ENCODE data around the gene IZUMO2. TPM values are rescaled to one million over a fixed set of nuclear protein-coding genes. Genes with fewer than 3 reads are reported as not detected.

Gene IZUMO2
- total RNA-seq, 4 donors from 2014 or later, result not detected

DNA sequence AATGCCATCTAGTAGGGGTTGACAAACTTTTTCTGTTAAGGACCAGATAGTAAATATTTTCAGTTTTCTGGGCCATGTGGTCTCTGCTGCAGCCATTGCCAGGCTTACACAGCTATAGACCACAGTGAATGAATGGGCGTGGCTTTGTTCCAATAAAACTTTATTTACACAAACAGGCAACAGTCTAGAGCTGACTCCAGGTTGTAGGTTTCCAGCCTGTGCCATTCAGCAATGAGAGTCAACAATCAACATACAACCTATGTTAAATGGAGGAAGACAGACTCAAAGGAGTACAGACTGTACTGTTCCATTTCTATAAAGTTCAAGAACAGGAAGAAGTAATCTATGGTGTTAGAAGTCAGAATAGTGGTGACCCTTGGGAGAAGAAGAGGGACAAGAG lies 15.2 kb upstream of the IZUMO2 start:
- DNase-seq, result no peak
- Histone ChIP-seq H3K27me3 (peaks cover 0 to 40% (median 1%) of the 10 kb centered on the region in 4 donors), H3K4me1 (peaks cover 0 to 18% (median 0%) of the 10 kb centered on the region in 3 donors), H3K4me3 (no peak overlapping the region), H3K27ac (peak overlapping the region; percentile 62 to 86 (median 74)), H3K9me3 (no peaks in the 10 kb centered on the region), H3K36me3 (no peaks in the 10 kb centered on the region)
- TF ChIP-seq, protein P1, sequence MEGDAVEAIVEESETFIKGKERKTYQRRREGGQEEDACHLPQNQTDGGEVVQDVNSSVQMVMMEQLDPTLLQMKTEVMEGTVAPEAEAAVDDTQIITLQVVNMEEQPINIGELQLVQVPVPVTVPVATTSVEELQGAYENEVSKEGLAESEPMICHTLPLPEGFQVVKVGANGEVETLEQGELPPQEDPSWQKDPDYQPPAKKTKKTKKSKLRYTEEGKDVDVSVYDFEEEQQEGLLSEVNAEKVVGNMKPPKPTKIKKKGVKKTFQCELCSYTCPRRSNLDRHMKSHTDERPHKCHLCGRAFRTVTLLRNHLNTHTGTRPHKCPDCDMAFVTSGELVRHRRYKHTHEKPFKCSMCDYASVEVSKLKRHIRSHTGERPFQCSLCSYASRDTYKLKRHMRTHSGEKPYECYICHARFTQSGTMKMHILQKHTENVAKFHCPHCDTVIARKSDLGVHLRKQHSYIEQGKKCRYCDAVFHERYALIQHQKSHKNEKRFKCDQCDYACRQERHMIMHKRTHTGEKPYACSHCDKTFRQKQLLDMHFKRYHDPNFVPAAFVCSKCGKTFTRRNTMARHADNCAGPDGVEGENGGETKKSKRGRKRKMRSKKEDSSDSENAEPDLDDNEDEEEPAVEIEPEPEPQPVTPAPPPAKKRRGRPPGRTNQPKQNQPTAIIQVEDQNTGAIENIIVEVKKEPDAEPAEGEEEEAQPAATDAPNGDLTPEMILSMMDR (IDR thresholded peaks at IDR 0.05), result no peak
- TF ChIP-seq POLR2A (IDR thresholded peaks at IDR 0.05), result no peak
- 53 to 67% methylated on average over 1 of the region's 1 CpG for WGBS, 2 donors
- intact Hi-C loops (cut with DNase I), result no loop called here

DNA sequence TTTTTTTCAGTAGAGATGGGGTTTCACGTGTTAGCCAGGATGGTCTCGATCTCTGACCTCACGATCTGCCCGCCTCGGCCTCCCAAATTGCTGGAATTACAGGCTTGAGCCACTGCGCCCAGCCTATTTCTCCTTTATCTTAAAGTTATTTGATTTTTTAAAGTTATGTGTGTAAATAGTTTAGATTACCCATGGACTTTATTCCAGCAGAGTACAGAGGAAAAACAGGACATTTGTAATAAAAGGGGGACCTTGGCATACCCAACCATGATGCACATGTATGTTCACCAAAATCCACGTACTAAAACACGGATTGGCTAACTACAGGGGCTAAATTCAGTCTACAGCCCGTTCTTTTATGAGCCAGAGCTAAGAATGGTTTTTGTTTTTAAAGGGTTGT lies 13.7 kb upstream of the IZUMO2 start:
- no peaks in the 10 kb centered on the region for H3K9me3 ChIP-seq
- no peak overlapping the region for H3K4me3 ChIP-seq
- no peak overlapping the region for H3K27ac ChIP-seq
- no peaks in the 10 kb centered on the region for H3K36me3 ChIP-seq
- no peak for DNase-seq
- intact Hi-C loops (cut with DNase I), result no loop called here
- H3K27me3 ChIP-seq, result peaks cover 0 to 36% (median 1%) of the 10 kb centered on the region in 4 donors
- H3K4me1 ChIP-seq, result peaks cover 0 to 18% (median 0%) of the 10 kb centered on the region in 3 donors
- TF ChIP-seq POLR2A (IDR thresholded peaks at IDR 0.05), result no peak
- TF ChIP-seq, protein P1 (IDR thresholded peaks at IDR 0.05), result no peak
- WGBS, 2 donors, result 80 to 85% methylated on average over 9 of the region's 9 CpGs

DNA sequence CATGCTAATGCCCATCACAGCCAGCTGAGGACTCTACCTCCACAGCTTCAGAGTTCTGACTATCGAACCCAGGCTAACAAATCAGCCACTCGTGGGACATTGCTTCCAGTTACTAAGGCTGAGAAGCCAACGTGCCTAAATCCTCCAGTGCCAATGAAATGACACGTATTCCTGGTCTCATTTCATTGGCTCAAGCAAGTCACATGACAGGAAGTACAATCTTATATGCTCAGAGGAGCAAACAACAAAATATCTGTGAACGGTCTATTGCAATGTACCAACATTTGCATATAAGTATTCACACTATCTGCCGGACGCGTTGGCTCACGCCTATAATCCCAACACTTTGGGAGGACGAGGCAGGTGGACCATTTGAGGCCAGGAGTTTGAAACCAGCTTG lies 12.8 kb upstream of the IZUMO2 start:
- WGBS, 2 donors, result 68 to 76% methylated on average over 7 to 10 of the region's 10 CpGs
- Histone ChIP-seq H3K27ac (no peak overlapping the region), H3K27me3 (peaks cover 0 to 27% (median 1%) of the 10 kb centered on the region in 4 donors)

DNA sequence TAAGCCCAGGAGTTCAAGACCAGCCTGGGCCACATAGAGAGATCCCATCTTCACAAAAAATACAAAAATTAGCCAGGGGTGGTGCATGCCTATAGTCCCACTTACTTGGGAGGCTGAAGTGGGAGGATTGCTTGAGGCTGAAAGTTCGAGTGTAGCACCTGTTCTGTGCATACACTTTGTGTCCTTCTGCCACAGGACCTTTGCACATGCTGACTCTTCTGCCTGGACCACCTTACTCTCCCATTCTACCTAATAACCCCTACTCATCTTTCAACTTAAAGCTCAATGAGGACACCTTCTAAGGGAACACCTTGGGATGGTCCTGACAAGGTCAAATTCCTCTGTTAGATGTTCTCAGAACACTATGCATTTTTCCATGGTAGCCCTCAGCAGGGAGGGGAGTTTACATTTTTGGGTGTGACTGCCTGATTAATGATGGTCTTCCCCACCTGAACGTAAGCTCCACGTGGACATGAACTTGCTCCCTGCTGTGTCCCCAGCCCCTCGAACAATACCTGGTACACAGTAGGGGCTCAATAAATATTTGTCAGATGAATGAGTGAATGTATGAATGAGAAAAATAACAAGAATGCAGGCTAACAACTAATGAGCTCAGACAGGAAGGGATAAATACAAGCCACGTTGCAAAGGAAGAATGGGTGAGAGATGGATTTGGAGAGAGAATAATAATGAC lies 11.2 kb upstream of the IZUMO2 start:
- intact Hi-C loops (cut with DNase I), result no loop called here

More for the DNA sequence above, 12.8 kb upstream of the IZUMO2 start:
- Histone ChIP-seq H3K9me3 (no peaks in the 10 kb centered on the region), H3K4me1 (peaks cover 0 to 13% (median 0%) of the 10 kb centered on the region in 3 donors), H3K4me3 (no peak overlapping the region), H3K36me3 (no peaks in the 10 kb centered on the region)
- TF ChIP-seq, protein P1 (IDR thresholded peaks at IDR 0.05), result no peak
- TF ChIP-seq POLR2A (IDR thresholded peaks at IDR 0.05), result no peak
- intact Hi-C loops (cut with DNase I), result no loop called here
- DNase-seq, result no peak

DNA sequence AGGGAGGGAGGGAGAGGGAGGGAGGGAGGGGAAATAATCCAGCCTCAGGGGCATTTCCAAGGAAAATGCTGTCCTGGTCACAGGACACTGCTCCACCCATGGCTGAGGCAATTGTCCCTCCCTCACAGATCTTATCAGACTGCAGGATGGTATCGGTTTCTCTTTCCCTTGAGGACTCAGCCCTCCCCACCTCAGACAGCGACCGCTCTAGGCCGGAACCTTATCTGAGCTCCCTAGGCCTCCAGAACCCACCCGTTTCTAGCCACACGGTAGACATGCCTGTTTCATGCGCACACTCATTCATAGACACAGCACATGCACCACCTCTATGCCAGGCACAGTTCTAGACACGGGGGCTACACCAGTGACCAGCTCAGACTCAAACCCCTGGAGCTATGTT lies 10.0 kb upstream of the IZUMO2 start:
- Histone ChIP-seq H3K4me3 (no peak overlapping the region), H3K4me1 (peaks cover 0 to 10% (median 0%) of the 10 kb centered on the region in 3 donors), H3K27me3 (peaks cover 0 to 19% (median 0%) of the 10 kb centered on the region in 4 donors), H3K9me3 (no peaks in the 10 kb centered on the region), H3K36me3 (no peaks in the 10 kb centered on the region), H3K27ac (no peak overlapping the region)
- intact Hi-C loops (cut with DNase I), result no loop called here
- no peak for DNase-seq
- TF ChIP-seq POLR2A (IDR thresholded peaks at IDR 0.05), result no peak
- TF ChIP-seq, protein P1 (IDR thresholded peaks at IDR 0.05), result no peak
- 58 to 75% methylated on average over 8 of the region's 8 CpGs for WGBS, 2 donors

More for the DNA sequence above, 11.2 kb upstream of the IZUMO2 start:
- peaks cover 0 to 10% (median 0%) of the 10 kb centered on the region in 3 donors for H3K4me1 ChIP-seq
- no peak overlapping the region for H3K4me3 ChIP-seq
- 27 to 33% methylated on average over 4 to 5 of the region's 5 CpGs for WGBS, 2 donors
- H3K27me3 ChIP-seq, result peaks cover 0 to 15% (median 1%) of the 10 kb centered on the region in 4 donors
- no peak for TF ChIP-seq POLR2A (IDR thresholded peaks at IDR 0.05)
- TF ChIP-seq, protein P1 (IDR thresholded peaks at IDR 0.05), result no peak
- H3K9me3 ChIP-seq, result no peaks in the 10 kb centered on the region
- no peak for DNase-seq
- no peaks in the 10 kb centered on the region for H3K36me3 ChIP-seq
- no peak overlapping the region for H3K27ac ChIP-seq

Measured in esophagus squamous epithelium (tissue), 5 donors.